NCI-H526 (cell line): ENCODE measurements around the gene PLS3.

Experiments
- DNase-seq, 2 experiments: peaks; one replicate each; lab custom pipeline; 2025; lab: John Stamatoyannopoulos, UW

The PLS3 gene

GRCh38 chrX:115694028-115694427 is 133.1 kb downstream of the PLS3 start:
- no peak for DNase-seq

GRCh38 chrX:115696039-115696438 is 135.1 kb downstream of the PLS3 start:
- DNase-seq = no peak

GRCh38 chrX:115696939-115697338 is 136.0 kb downstream of the PLS3 start:
- no peak for DNase-seq

GRCh38 chrX:115697806-115698205 is 136.8 kb downstream of the PLS3 start:
- DNase-seq = no peak
